SK-N-MC (cell line): ENCODE data around the gene SLC7A1.

Experiments
- DNase-seq: peaks from one replicate; pipeline ENCODE4 v3.0.0-alpha.2; 2011; ENCODE audit warnings: low read depth, low spot score
- H3K27ac ChIP-seq: fragments of 200-600 bp; sonication (generic); 2 replicates; pipeline ENCODE4 v1.5.1; 2016; ENCODE audit warnings: mixed run types
- H3K36me3 ChIP-seq: fragments of 200-600 bp; sonication (generic); 2 replicates; pipeline ENCODE4 v1.6.1; 2017; ENCODE audit warnings: antibody characterized with exemption, low read length, mixed read lengths; ENCODE audit not compliant: insufficient read depth
- H3K4me3 ChIP-seq: fragments of 200-600 bp; sonication (generic); 2 replicates; pipeline ENCODE4 v1.5.1; 2016
- H3K9ac ChIP-seq: fragments of 200-600 bp; sonication (generic); 2 replicates; pipeline ENCODE4 v1.8.0; 2017; ENCODE audit warnings: mixed run types, mixed read lengths; ENCODE audit not compliant: insufficient read length
- H3K9me3 ChIP-seq: fragments of 200-600 bp; sonication (generic); 2 replicates; pipeline ENCODE4 v1.6.1; 2017; ENCODE audit warnings: low read depth, mild to moderate bottlenecking, antibody characterized with exemption, low read length, moderate library complexity, mixed read lengths
- EZH2 ChIP-seq: fragments of 200-600 bp; sonication (generic); IDR thresholded peaks from one replicate; pipeline ENCODE4 v1.6.1; 2017; ENCODE audit warnings: antibody characterized with exemption
- FOXP2 ChIP-seq: optimal IDR thresholded peaks from 2 replicates; pipeline ENCODE3; 2011; ENCODE audit warnings: mild to moderate bottlenecking, moderate library complexity; ENCODE audit not compliant: insufficient read depth; ENCODE audit errors: extremely low read length, control extremely low read depth
- POLR2AphosphoS5 ChIP-seq: IDR thresholded peaks from 2 replicates; pipeline ENCODE4 v1.6.1; 2012; ENCODE audit warnings: mild to moderate bottlenecking, low read depth, low read length, borderline replicate concordance

SLC7A1 gene

DNA sequence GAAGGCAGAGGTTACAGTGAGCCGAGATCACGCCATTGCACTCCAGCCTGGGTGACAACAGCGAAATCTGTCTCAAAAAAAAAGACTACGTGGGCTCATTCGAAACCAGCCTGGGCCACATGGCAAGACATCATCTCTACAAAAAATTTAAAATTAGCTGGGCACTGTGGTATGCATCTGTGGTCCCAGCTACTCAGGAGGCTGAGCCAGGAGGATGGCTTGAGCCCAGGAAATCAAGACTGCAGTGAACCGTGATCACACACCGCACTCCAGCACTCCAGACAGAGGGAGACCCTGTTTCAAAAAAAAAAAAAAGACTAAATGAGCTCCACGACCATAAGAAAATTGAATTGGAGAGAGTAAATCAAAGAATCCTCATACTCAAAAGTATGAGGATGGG lies 53.1 kb downstream of the SLC7A1 start:
- TF ChIP-seq EZH2 (no peak), FOXP2 (no peak), POLR2AphosphoS5 (no peak)
- H3K36me3 ChIP-seq: peaks cover 11% of the 10 kb centered on the region; the same call in 1 of the 2 replicates
- DNase-seq: no peak
- no peaks in the 10 kb centered on the region for H3K9me3 ChIP-seq
- H3K9ac ChIP-seq: no peak overlapping the region
- H3K4me3 ChIP-seq: no peak overlapping the region
- H3K27ac ChIP-seq: no peak overlapping the region

DNA sequence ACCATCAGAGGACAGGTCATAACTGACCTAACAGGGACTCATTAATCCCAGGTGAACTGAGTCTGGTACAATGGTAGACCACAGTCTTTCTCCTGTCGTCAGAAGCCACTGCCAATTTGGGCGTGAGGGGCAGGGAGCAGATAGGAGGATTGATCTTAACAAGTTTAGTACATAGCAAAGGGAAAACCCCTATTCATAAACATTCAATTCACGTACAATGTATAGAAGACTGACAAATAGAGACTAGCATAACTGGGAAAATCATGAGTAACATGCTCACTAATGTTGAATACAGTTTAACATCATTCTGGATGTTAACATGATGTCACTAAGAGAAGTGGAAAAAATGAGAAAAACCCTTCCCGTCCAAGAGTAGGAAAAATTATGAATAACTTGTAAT lies 54.1 kb downstream of the SLC7A1 start:
- TF ChIP-seq FOXP2 (no peak), EZH2 (no peak), POLR2AphosphoS5 (no peak)
- Histone ChIP-seq H3K9me3 (no peaks in the 10 kb centered on the region), H3K36me3 (peaks cover 11% of the 10 kb centered on the region; the same call in 1 of the 2 replicates), H3K27ac (no peak overlapping the region), H3K4me3 (no peak overlapping the region), H3K9ac (no peak overlapping the region)
- DNase-seq: no peak

DNA sequence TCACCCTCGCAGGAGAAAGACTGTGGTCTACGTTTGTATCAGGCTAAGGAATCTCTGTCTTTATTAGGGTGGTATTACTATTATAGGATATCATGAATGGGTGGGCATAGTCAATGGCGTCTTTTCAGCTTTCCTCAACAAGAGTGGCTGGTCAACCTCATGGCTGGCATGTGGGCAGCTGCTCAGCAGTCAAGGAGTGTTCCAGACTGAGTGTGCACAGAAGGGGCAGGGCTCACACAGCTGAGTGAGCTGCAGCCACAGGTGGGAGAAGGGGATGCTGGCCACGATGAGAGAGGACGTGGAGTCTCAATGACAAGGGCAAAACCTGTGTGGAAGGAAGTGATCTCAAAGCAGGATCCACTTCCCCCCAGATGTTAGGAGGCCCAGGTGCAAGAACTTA lies 54.7 kb downstream of the SLC7A1 start:
- no peak for TF ChIP-seq POLR2AphosphoS5
- TF ChIP-seq FOXP2: no peak
- TF ChIP-seq EZH2: no peak
- H3K9me3 ChIP-seq: no peaks in the 10 kb centered on the region
- DNase-seq: no peak
- no peak overlapping the region for H3K9ac ChIP-seq
- no peak overlapping the region for H3K27ac ChIP-seq
- no peak overlapping the region for H3K4me3 ChIP-seq
- H3K36me3 ChIP-seq: peaks cover 16% of the 10 kb centered on the region; the same call in 1 of the 2 replicates

DNA sequence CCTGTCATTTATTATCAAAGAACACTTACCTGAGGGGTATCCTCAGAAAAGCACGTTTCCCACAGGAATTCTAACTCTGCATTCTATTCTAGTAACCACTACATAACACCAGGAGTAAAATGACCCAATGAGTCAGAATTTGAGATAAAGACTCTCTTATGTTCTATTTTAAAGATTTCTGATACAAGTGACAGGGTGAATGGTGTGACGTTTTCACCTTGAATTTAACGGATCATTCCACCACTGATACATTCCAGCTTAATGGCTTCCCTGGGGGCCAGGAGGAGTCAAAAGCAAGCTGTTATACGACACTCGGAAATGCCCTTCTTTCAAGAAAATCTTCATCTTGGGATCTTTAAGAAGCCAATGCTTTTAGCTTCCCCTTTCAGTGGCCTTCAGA lies 55.2 kb downstream of the SLC7A1 start:
- no peak overlapping the region for H3K27ac ChIP-seq
- no peak for DNase-seq
- H3K9ac ChIP-seq: no peak overlapping the region
- no peak for TF ChIP-seq POLR2AphosphoS5
- no peak for TF ChIP-seq EZH2
- no peak for TF ChIP-seq FOXP2
- H3K4me3 ChIP-seq: no peak overlapping the region
- H3K9me3 ChIP-seq: no peaks in the 10 kb centered on the region
- peaks cover 14% of the 10 kb centered on the region; the same call in 1 of the 2 replicates for H3K36me3 ChIP-seq

DNA sequence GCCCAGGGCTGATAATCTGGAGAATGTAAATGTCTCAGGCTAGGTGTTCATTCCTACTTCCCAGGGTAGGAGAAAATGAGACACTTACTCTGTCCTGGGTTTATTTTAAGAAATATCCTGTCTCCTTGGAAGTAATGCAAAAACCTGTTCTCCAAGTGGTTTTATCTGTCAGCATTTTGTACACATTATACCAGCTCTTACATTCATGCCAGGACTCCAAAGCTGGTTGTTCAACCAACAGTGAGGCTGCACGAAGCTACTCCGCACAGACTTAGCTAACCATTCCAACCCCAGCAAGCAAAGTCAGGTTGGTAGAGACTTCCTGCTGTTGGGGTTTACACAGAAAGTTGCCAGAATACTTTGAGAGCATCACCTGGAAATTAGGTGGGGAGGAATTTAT lies 55.6 kb downstream of the SLC7A1 start:
- Histone ChIP-seq H3K4me3 (no peak overlapping the region), H3K36me3 (peaks cover 13% of the 10 kb centered on the region; the same call in 1 of the 2 replicates), H3K9ac (no peak overlapping the region), H3K9me3 (no peaks in the 10 kb centered on the region), H3K27ac (no peak overlapping the region)
- DNase-seq: no peak
- TF ChIP-seq FOXP2 (no peak), EZH2 (no peak), POLR2AphosphoS5 (no peak)

DNA sequence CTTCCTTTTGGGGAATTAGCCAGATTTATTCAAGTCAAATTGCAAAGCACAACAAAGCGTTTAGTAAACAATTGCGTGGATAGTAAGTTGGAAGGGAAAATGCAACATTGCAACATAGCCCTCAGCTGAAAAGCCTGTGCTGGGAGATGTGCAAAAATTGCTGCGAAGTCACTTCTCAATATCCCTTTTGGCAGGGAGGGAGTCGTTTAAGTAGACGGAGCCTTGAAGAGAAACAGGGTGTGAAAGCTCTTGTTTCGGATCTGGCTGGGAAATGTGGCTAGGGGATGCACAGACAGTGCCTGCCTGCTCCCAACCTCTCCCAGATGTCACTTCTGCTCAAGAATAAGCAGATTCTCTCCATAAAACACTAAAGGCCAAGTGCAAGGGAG lies 56.8 kb downstream of the SLC7A1 start:
- H3K27ac ChIP-seq: no peak overlapping the region
- no peak for DNase-seq
- H3K9me3 ChIP-seq: no peaks in the 10 kb centered on the region
- H3K36me3 ChIP-seq: peaks cover 20% of the 10 kb centered on the region; the same call in 1 of the 2 replicates
- no peak for TF ChIP-seq FOXP2
- H3K9ac ChIP-seq: no peak overlapping the region
- H3K4me3 ChIP-seq: no peak overlapping the region

DNA sequence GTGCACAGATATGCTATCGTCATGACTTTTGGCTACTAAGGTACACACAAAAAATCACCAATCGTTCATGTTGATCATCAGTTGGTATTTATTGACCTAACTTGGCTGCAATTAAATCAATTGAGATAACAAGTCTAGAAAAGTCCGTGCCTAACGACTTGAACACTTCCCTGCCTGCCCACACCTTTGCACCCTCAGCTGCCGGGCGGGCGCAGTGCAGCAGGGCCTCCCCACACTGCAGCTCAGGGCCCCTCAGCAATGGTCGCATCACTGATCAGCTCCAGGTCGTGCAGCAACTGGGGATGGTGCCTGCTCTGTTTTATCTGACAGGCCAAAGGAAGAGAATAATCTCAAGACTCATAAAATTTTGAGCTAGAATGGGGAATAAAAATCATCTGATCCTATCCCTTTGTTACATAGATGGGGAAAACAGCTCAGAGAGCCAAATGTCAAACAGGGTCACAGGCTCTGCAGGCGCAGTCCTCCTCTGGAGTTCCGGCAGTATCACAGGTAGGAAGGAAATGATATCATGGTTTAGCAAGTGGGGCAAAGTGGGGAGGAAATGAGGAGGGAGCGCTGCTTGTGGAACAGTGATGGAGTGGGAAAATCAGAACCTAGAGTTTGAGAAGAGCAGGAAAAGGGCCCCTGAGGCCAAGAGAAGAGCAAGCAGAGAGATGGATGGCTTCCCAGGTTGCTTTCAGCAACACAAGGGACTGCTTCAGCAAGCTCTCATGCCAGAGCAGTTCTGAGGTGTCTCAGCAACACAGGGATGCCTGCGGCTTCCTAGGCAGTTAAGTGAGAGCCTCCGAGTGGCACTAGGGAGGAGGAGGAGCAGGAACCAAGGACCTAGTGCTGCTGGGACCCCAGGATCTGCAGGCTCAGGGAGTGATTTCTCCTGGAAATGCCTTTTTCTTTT lies 57.5 kb downstream of the SLC7A1 start:
- Histone ChIP-seq H3K36me3 (peaks cover 27% of the 10 kb centered on the region; the same call in 1 of the 2 replicates), H3K9ac (no peak overlapping the region), H3K9me3 (no peaks in the 10 kb centered on the region), H3K4me3 (no peak overlapping the region), H3K27ac (no peak overlapping the region)
- TF ChIP-seq POLR2AphosphoS5 (no peak), EZH2 (no peak), FOXP2 (no peak)
- no peak for DNase-seq

DNA sequence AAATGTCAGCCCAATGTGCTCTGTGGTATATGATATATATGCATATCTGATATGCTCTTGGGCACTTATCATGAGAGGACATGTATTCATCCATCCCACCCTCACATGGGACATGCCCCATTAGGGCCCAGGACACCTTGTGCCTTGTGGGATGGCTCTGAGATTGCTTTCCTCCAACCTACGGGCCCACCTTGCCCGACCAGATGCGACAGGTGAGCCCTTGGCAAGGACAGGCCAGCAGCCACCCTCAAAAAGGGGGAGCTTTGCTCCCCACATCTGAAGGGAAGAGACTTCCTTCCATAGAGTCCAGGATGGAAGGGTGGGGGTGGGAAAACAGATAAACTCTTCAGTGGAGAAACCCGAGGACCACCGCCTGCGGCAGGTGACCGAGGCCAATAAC lies 58.6 kb downstream of the SLC7A1 start:
- DNase-seq: no peak
- Histone ChIP-seq H3K27ac (no peak overlapping the region), H3K4me3 (no peak overlapping the region), H3K9me3 (no peaks in the 10 kb centered on the region), H3K9ac (no peak overlapping the region), H3K36me3 (peaks cover 38% of the 10 kb centered on the region; the same call in 1 of the 2 replicates)
- TF ChIP-seq POLR2AphosphoS5: no peak
- no peak for TF ChIP-seq FOXP2
- TF ChIP-seq EZH2: no peak
